ENCODE data around the gene CNTNAP4. TPM values are rescaled to one million over a fixed set of nuclear protein-coding genes. Genes with fewer than 3 reads are reported as not detected.
A peak's percentile ranks its signal among the peaks of the same experiment; 100 is the strongest.

CNTNAP4 gene
- not detected in 2 replicates for total RNA-seq (2014; rRNA removed; shearing (Covaris generic))

DNA sequence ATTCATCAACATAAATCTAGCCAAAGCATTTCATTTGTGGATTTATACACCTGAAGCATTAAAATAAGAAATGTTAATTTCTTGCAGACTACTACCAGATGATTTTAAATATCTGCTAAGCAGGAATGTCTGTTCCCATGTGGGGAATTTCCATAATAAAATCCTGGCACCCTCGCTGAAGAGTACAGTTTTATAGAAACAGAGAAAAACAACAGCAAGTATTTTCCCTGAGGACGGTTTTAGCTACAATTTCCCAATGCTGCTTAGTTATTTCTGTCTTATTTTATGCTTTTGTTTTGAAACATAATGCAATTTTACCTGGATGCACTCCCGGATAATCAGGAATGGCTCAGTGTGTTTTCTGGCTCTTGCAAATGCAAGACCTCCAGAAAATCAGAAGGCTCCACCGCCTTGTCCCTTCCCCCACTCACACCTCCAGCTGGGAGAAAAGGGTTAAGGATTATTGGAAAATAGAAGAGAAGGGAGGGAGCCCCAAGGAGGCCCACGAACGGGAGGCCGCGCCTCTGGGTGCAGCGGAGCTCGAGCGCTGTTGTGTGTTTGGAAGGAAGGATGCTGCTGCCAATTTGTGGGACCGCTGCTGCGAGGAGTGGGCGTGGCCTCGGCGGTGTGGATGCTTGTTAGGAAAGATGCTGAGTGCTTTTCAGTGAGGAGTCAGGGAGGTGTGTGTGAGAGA is at the start of gene CNTNAP4:
TSS of gene CNTNAP4 (plus strand) at position 657 of the 694 bp plus-strand sequence. CDS start 262 bp downstream, outside the sequence.
- DNase-seq (ENCODE audit: low spot score) = no peak

DNA sequence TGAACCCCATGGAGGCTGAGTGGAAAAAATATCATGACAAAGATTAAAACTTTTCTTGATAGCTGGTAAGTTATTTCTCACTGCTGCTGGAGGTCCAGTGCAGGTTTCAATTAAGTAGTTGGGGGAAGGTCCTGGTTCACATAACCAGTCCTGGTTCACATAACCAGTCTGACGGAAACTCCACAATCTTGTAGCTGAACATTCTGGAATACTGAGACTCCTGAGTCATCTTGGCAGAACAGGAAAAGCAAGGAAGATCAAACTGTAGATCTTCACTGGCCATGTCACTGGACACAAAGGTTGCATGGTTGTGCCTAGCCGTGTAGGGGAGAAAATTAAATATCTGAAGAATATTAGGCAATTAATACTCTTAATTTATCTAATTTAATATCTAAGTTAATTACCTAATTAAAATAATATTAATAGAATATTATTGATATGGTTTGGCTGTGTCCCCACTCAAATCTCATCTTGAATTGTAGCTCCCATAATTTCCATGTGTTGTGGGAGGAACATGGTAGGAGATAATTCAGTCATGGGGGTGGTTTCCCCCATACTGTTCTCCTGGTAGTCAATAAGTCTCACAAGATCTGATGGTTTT is 48.6 kb upstream of the CNTNAP4 start:
- DNase-seq (ENCODE audit: low spot score) = no peak

DNA sequence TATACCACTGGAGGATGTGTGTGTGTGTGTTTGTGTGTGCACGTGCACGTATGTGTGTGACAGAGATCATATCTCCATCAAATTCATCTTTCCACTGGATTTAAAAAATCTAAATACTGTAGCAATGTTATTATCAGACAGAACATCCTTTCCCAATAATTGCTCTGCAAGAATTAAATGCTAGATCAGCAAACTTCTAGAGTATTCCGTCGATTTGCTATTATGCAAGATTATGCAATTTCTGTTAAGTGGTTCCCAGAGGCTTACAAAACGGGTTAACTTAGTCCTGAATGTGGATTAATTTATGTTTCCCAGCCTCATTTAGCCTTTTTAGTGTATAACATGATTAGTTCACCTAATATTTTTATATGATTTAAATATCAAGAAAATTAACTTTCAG is 44.5 kb upstream of the CNTNAP4 start:
- no peak for DNase-seq (ENCODE audit: low spot score)

DNA sequence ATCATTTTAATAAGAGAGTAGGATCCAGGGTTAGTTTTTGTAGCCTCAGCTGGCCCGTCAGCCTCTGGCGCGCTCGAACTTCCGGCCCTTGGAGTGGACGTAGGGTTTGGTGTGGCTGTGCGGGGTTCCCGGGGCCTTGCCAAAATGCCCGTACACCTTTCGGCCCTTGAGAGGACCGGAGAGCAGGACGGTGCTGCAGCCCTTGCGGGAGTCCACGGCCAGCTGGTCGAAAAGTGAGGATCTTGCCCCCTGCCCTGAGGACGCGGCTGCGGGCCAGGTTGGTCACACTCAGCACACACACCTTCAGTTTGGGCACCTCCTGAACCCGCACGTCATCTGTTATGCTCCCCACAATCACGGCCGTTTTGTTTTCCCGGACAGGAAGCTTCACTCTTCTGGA is 42.2 kb upstream of the CNTNAP4 start:
- DNase-seq (ENCODE audit: low spot score) = no peak

DNA sequence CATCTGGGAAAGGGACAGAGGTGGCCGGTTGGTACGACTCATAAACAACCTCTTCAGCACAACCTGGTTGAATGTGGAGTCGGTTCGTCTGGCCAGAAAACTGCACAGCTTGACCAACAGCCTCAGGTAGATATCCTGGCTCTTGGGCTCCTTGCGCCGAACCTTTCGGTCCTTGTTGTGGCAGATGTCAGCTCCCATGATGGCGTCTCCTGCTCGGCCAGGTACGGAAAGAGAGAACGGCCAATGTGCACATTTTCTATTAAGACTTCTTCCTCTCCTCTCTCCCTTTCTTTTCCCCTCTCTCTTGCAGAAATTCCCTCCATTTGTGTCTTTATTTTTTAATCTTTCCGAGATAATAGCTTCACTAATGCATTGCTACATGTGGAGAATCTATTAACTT is 41.8 kb upstream of the CNTNAP4 start:
- DNase-seq (ENCODE audit: low spot score) = no peak

DNA sequence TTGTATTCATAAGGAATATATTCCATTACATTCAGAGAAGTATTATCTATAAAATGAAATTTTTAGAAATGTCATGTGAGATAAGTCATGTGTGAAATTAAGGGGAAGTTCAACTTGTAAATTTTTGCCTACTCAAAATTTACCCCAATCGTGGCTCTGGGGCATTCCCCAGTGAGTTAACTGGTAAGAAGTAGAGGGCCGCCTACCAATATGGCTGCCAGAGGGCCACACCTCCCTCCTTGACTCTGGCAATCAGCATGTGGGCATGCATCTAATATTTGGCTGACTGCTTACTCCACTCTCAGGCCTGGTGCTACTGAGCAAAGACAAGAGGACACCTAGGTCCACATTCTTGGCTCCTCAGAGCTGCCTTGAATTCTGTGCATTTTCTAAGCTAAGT is 39.7 kb upstream of the CNTNAP4 start:
- no peak for DNase-seq (ENCODE audit: low spot score)

DNA sequence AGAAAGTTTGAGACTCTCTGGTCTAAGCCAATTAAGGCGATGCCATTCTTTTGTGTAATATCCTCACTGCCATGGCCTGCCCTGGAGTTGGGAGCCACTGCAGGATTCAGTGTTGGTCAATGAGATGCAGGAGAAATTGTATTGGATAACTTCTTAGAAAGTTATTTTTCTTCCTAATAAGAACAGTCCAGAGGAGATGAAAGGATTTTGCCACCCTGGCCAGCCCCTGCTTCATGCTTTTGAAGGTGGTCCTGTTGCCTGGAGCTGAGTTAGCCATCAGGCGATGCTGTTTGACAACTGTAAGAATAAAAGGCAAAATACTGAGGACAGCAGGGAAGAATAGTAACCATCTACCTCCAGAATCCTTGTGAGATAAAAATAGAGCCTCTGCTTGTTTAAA is 35.4 kb upstream of the CNTNAP4 start:
- no peak for DNase-seq (ENCODE audit: low spot score)

DNA sequence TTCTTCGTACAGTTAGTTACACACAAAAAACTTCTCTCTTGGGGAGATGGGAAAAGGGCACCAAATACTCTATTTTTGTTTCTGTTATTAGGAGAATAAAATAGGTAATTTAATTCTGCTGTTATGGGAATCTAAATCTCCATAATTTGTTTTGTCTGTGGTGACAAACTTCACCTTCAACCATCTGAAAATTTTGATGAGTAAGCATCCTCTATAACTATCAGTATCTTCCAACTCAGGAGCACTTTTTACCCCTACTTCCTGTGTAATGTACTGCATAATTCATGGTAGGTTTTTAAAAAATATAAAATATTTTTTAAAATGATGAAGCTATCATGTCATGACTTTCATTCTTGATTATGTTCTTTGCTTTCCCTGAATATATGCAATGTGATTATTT is 33.6 kb upstream of the CNTNAP4 start:
- no peak for DNase-seq (ENCODE audit: low spot score)

DNA sequence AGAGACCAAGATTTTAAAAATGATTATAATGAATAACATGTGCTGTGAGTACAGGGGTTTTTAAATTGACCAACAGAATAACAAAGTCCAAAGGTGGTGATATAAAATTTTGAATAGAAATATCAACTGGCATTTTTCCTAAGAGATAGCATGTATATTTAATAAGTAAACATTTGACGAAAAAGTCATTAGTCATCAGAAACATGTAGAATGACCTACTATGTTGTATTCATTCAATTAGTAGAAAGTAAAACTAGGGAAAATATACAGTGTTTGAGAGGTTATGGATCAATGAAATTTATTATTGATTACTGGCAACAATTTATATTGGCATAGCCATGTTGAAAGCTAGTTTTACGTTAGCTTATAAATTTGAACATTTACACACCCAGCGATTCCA is 30.6 kb upstream of the CNTNAP4 start:
- no peak for DNase-seq (ENCODE audit: low spot score)

DNA sequence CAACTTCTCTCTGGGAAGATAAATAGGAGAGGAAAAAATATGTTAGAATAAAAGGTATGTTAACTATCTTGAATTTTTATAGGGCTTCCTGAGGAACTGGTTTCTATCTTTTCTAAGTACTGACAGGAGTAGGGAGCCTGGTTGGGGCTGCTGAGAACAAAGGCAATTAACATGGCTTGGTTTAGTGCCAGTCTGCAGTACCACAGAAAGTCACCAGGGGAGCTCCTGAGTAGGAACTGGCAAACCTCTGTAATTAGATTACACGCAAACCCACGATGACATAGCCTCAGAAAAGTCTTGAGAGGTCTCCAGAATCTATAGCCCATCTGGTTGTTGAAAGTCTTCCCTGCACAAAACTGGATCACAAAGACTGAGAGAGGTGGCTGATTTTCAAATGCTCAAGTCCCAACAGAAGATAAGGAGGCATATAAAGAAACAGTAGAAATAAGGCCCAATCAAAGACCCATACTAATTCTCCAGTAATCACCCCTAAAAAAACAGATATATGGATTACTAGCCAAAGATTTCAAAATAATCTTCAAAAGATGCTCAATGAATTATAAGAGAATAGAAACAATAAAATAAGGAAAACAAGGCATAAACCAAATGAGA is 11.7 kb upstream of the CNTNAP4 start:
- DNase-seq (ENCODE audit: low spot score) = peak; percentile 71

DNA sequence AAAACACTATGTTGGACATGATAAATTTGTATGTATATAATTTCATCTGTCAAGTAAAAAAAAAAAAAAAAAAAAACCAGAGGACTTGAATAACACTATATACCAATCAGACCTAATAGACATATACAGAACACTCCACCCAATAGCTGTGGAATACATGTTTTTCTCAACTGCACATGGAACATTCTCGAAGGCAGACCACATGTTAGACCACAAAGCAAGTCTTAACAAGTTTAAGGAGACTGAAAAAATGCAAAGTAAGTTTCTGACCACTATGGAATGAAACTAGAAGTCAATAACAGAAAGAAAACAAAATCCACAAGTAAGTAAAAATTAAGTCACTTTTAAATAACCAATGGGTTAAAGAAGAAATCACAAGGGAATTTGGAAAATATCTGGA is 8.4 kb upstream of the CNTNAP4 start:
- no peak for DNase-seq (ENCODE audit: low spot score)

DNA sequence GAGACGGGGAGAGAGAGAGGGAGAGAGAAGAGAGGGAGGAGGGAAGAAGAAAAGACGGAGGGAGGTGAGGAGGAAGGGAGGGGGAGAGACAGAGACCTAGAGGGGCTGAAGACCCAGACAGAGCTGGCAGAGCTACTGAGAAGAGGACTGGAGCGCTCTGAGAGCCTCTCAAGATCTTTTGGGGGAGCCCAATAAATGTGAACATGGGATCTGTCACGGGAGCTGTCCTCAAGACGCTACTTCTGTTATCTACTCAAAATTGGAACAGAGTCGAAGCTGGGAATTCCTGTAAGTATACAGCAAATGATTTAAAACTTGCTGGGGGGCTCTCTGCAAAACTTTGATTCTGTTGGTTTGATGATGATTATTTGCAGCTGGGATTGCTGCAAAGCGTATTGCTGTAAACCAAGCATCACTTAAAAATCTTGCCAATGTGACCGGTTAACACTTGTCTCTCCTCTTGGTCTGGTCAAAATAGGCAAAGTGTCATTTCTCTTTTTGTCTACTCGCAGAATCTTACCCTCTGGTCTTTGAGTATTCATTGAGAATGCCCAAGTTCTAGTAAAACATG is 344 bp downstream of the CNTNAP4 start:
- DNase-seq (ENCODE audit: low spot score) = no peak

DNA sequence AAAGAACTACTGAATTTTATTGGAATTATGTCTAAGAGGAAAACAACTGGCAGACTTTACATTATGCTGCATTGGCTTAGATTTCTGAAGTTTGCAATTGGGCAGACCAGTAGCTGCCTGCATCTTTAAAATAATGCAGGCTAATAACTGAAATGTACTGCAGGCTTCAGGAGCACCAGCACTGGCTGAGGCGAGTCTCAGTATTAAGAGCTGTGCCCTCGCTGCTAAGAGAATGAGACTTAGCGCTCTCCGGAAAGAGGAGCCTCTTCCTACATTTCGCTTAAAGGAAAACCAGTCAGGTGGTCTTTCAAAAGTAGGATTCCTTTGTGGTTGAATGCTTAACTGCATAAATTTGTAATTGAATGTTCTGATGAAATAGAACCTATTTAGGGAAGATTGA is 885 bp downstream of the CNTNAP4 start:
- no peak for DNase-seq (ENCODE audit: low spot score)

DNA sequence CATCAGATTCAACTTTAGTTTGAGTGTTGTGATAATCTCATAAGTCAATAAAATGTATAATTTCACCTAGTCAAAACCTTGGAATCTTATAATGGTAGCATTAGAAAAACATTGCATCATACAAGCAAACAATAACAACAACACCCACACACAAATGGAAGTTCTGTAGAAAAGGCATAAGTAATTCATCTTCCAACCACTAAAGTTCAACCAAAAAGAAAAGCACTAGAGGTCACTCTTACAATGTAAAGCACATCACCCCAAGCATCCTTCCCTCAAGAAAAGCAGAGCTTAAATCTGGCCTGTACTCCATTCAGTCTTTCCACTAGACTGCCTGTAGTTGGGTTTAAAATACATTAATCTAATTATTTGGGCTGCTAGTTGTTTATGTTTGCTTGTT is 1.8 kb downstream of the CNTNAP4 start:
- peak; percentile 18 for DNase-seq (ENCODE audit: low spot score)

DNA sequence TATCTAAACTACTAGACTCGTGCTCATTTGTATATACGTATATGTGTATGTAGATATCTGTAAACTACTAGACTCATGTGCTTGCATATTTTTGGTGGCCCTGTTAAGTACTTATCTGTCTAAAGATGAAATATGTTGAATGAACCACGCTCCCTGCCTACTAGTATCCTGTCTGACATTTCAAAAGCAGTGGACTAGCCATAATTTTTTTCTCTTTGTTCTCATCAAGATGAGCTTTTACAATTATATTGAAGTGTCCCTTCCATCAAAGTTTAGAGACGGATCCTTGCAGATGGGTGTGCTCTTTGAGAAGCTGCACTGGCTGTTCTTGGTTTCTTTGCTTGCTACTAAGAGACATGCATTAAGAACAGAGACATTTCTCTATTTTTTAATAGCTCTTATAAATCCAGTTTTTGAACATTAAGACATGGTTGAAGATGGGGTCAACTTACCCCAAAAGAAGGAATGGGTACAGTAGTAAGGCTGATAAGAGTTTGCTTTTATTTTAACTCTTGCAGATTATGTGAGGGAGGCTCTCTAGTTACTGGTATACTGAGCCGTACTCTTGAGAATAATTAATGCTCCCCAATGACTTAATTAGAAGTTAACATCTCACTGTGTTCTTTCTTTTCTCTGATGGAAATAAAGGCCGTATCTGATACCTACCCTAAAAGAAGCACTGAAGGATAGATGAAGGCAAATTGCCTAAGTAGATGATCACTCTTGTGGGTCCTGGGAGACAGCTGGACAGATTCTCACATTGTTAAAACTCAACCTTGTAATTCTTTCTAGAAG is 3.4 kb downstream of the CNTNAP4 start:
- DNase-seq (ENCODE audit: low spot score) = no peak

DNA sequence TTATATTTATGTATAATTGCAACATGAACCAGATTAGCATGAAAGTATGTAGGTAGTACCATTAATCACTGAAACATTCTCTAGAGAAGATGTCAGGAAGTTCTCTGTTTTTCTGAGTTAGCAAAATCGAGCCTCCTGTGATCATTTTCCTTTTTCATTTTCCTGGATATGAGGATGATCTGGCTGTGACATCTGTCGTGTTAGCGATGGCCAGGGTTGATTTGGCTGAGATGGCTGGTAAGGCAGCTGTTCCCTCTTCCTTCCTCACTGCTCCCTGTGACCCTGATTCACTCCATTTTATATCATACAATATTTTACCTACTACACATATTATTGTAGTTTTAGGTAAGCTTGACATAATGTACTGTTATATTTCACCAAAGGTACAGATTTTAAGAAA is 10.3 kb downstream of the CNTNAP4 start:
- DNase-seq (ENCODE audit: low spot score) = no peak

DNA sequence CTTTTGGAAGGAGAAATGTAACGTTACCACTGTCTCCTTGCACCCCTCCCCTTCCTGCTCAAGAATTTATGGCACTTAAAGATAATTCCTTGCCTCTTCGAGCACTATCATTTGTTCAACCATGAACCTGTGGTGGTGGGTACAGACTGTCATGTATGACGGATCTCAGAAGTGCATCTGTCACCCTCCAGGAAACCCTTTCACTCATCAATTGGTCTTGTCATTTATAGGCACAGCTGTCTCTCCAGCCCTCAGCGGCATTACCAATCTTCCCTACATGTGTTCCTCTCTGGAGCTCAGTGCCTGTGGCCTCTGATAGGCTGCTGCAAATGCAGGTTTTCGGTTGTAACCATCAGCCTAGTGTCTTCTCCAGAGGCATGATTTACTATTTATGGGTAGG is 15.0 kb downstream of the CNTNAP4 start:
- DNase-seq (ENCODE audit: low spot score) = no peak

DNA sequence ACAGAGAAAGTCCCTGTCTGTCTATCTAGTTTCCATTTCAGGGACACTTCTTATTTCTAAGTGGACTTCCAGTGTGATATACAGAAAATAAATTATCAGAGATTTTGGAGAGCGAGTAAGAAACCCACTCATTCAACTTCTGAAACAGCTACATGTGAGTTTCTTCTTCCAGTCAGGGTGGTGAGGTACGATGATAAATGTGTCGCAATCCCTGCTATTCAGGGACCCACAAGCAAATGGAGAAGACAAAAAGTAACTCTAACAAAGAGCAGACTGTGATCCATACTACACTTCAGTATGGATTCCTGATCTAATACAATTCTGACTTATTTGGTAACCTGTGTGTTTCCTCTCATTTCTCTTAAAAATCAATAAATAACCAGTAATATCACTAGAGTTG is 16.8 kb downstream of the CNTNAP4 start:
- DNase-seq (ENCODE audit: low spot score) = no peak

DNA sequence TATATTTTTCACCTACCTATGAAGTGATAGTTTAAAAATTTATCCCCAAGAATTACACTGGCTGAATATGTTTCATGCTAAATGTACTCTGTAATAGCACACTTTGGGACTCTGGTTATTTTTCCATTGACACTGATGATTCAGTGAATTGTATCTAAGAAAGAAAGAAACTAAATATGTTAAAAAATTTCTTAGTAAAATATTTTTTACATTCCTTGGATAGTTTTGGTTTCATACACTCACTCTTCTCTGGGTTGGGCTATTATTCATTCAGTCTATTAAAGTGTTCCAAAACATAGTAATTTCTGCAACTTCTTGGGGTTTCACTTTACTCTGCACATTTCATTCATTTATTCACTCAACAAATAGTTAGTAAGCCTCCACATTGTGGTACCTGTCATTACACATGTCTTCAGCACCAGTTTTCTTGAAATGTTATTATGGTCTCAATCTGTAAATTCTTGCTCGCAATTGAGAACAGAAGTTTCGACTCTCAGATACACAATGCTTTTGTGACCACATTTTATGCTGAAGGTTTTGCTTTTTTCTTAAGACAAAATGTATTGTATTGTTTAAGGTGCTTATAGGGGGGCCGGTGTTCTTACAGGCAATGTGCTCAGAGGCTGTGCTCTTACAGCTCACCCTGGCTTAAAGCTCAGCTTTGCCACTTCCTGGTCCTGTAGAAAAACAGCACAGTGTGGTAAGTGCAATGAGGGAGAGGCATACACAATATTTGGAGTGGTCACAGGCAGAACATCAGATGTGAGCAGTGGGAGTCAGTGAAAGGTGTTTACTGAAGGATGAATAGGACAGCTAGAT is 17.4 kb downstream of the CNTNAP4 start:
- no peak for DNase-seq (ENCODE audit: low spot score)

DNA sequence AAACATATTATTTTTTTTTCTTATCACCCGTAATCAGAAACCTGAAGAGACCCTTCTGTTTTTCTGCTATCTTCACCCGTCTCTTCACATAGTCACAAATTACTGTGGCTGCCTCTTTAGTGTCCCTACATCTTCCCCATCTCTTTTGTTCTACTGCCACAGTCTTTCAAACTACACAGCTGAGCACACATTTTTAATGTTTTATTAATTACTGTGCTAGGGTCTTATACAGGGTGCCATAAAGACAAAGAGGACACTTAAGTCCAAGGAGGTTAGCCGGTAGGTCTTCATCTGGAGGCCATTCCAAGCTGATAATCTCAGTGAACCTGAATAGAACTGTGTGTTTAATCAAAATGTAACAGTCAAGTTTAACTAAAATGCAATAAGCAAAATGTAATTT is 20.7 kb downstream of the CNTNAP4 start:
- DNase-seq (ENCODE audit: low spot score) = no peak

DNA sequence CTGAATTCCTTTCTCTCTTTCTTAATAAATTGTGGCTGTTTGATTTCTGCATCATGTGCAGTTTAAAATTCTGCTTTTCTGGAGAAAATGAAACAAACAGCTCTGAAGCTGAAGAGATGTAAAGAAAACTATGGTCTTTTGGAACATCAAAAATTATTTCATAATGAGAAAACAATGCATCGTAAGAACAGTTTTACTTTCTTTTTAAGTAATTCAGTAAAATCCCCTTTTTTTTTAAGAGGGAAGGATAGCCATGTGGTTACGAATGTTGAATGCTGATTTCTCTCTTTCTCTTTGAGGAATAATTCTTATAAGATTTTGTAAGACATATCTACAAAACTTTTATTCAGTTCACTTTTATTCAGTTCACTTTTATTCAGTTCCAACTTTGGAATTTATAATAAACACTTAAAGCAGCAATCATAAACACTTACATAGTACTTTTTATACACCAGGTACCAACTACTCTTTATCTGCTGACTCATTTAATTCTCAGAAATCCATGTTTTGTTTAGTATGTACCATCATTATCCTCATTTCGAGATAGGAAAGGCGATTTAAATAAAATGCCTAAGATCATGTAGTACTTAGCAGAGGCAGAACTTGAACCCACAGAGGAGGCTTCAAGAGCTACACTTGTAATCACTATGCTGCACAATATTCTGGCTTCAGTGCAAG is 26.6 kb downstream of the CNTNAP4 start:
- no peak for DNase-seq (ENCODE audit: low spot score)
